Activated CD4-positive, alpha-beta memory T cell treated with anti-CD3 and anti-CD28 coated beads for 36 hours (primary cell): ENCODE measurements around the gene MUC5AC. TPM values are rescaled to one million over a fixed set of nuclear protein-coding genes. Genes with fewer than 3 reads are reported as not detected.

Source experiments
- CTCF ChIA-PET: fragments of 350-600 bp; sonication (Branson Sonifier 250); formaldehyde crosslinking; loops from one replicate; lab custom pipeline; 2021; ENCODE audit warnings: antibody characterized with exemption, inconsistent platforms; lab: Charles Lee
- POLR2A ChIA-PET: fragments of 350-600 bp; sonication (Branson Sonifier 250); formaldehyde crosslinking; loops from one replicate; lab custom pipeline; 2021; ENCODE audit warnings: antibody characterized with exemption; lab: Charles Lee
- DNase-seq: peaks from one replicate; pipeline ENCODE4 v3.0.0-alpha.2; 2020
- H3K27ac Mint-ChIP-seq: one replicate; pipeline ENCODE4 v1.8.0; 2021; ENCODE audit warnings: mixed read lengths
- H3K27me3 Mint-ChIP-seq: one replicate; pipeline ENCODE4 v1.8.0; 2021; ENCODE audit warnings: mixed read lengths
- H3K36me3 Mint-ChIP-seq: one replicate; pipeline ENCODE4 v1.8.0; 2021; ENCODE audit warnings: mixed read lengths
- H3K4me1 Mint-ChIP-seq: one replicate; pipeline ENCODE4 v1.8.0; 2021; ENCODE audit warnings: low read depth, mixed read lengths
- H3K4me3 Mint-ChIP-seq: one replicate; pipeline ENCODE4 v1.8.0; 2021; ENCODE audit warnings: mild to moderate bottlenecking, mixed read lengths
- H3K9me3 Mint-ChIP-seq: one replicate; pipeline ENCODE4 v1.8.0; 2021; ENCODE audit warnings: mixed read lengths
- intact Hi-C: fragments of 100-400 bp; cut with micrococcal nuclease; formaldehyde crosslinking; loops from one replicate; pipeline ENCODE4 v1.15.1; 2023
- total RNA-seq, 2 experiments: library from RNA; stranded (reverse); gene quantifications; one replicate each; pipeline ENCODE4 v1.2.3, GENCODE V29; 2021

MUC5AC gene
- total RNA-seq, 2 experiments from 2014 or later = not detected

GRCh38 chr11:1139441-1140083 lies 18.2 kb upstream of the MUC5AC start:
- peaks cover 5% of the 10 kb centered on the region for H3K4me1 Mint-ChIP-seq
- peak; percentile 32 for DNase-seq
- H3K27ac Mint-ChIP-seq = no peak overlapping the region
- no peak overlapping the region for H3K4me3 Mint-ChIP-seq
- ChIA-PET POLR2A (no interaction called here), CTCF (no interaction called here)
- peaks cover 33% of the 10 kb centered on the region for H3K9me3 Mint-ChIP-seq
- intact Hi-C loops = no loop called here
- peaks cover 1% of the 10 kb centered on the region for H3K36me3 Mint-ChIP-seq
- H3K27me3 Mint-ChIP-seq = peaks cover 15% of the 10 kb centered on the region

DNA sequence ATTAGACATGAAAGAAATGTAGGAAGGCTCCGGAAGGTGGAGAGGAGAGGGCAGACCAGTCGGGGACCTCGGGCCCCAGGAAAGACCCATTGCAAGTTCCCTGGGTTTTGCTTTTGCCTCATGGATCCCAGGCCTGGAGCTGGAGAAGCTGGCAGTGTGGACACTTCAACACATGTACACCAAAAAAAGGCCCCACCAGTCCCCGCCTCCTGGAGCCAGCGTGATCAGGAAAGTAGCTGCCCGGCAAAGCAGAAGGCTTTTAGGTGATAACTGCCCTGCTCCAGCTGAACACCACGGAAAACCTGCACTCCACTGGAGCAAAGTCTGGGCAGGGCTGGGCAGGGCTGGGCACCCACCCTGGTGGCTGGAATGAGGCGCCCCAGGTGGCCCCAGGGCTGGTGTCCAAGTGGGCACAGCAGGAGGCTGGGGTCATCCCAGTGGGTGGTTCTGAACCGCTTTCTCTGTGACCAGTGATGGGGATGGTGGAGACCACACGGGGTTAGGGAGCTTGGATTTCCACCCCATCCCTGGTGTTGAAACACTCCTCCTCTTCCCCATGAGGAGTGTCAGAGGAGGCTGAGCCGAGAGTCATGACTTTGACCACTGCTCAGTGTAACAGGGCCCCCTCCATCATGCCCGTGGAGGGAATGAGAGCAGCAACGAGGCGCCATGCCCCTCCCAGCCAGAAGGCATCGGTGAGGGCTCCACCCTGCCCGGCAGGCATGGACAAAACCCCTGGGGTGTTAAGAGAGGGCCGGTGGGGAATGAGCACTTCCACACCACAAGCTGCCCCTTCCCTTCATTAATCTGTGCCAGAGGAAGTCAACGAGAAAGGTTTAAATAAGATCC lies 16.9 kb upstream of the MUC5AC start:
- intact Hi-C loops = no loop called here
- Mint-ChIP-seq H3K4me3 (no peak overlapping the region), H3K27ac (no peak overlapping the region), H3K9me3 (peaks cover 29% of the 10 kb centered on the region), H3K36me3 (no peaks in the 10 kb centered on the region), H3K4me1 (peaks cover 5% of the 10 kb centered on the region), H3K27me3 (peaks cover 14% of the 10 kb centered on the region)
- no peak for DNase-seq
- ChIA-PET CTCF (no interaction called here), POLR2A (no interaction called here)

DNA sequence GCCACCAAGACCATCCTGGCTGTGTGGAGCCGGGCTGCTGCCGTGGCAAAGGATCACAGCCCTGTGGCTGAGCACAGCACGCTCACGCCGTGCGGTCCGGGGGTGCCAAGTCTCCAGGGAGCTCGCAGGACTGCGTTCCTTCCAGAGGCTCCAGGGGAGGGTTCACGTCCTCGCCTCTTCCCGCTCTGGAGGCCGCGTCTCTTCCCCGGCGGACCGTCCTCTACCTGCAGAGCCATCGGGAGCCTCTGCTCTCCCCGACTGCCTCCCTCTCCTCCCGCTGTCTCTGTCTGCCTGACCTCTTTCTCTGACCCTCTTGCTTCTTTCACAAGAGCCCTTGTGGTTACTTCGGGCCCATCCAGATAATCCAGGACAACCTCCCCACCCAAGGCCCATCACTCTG lies 11.4 kb upstream of the MUC5AC start:
- Mint-ChIP-seq H3K4me3 (no peak overlapping the region), H3K27ac (no peak overlapping the region), H3K4me1 (no peaks in the 10 kb centered on the region), H3K9me3 (peaks cover 29% of the 10 kb centered on the region), H3K27me3 (peaks cover 5% of the 10 kb centered on the region), H3K36me3 (no peaks in the 10 kb centered on the region)
- ChIA-PET POLR2A (no interaction called here), CTCF (no interaction called here)
- no peak for DNase-seq
- intact Hi-C loops = no loop called here

- CTCF ChIA-PET = no interaction called here
- Mint-ChIP-seq H3K4me1 (no peaks in the 10 kb centered on the region), H3K9me3 (peaks cover 18% of the 10 kb centered on the region), H3K4me3 (no peak overlapping the region), H3K27me3 (peaks cover 6% of the 10 kb centered on the region), H3K27ac (no peak overlapping the region), H3K36me3 (no peaks in the 10 kb centered on the region)
- intact Hi-C loops = no loop called here
- no peak for DNase-seq
- POLR2A ChIA-PET = no interaction called here
Measured at GRCh38 chr11:1147792-1148191, 10.0 kb upstream of the MUC5AC start.

- H3K27ac Mint-ChIP-seq = no peak overlapping the region
- H3K27me3 Mint-ChIP-seq = peaks cover 6% of the 10 kb centered on the region
- H3K9me3 Mint-ChIP-seq = peaks cover 9% of the 10 kb centered on the region
- no peaks in the 10 kb centered on the region for H3K4me1 Mint-ChIP-seq
- ChIA-PET CTCF (no interaction called here), POLR2A (no interaction called here)
- DNase-seq = no peak
- intact Hi-C loops = no loop called here
- no peaks in the 10 kb centered on the region for H3K36me3 Mint-ChIP-seq
- no peak overlapping the region for H3K4me3 Mint-ChIP-seq
Measured at GRCh38 chr11:1148752-1149180, 9.0 kb upstream of the MUC5AC start.

- Mint-ChIP-seq H3K4me3 (no peak overlapping the region), H3K4me1 (no peaks in the 10 kb centered on the region), H3K27ac (no peak overlapping the region), H3K36me3 (no peaks in the 10 kb centered on the region), H3K9me3 (peaks cover 3% of the 10 kb centered on the region), H3K27me3 (peaks cover 6% of the 10 kb centered on the region)
- ChIA-PET CTCF (no interaction called here), POLR2A (no interaction called here)
- DNase-seq = peak; percentile 2
- intact Hi-C loops = no loop called here
Measured at GRCh38 chr11:1149545-1149944, 8.2 kb upstream of the MUC5AC start.

DNA sequence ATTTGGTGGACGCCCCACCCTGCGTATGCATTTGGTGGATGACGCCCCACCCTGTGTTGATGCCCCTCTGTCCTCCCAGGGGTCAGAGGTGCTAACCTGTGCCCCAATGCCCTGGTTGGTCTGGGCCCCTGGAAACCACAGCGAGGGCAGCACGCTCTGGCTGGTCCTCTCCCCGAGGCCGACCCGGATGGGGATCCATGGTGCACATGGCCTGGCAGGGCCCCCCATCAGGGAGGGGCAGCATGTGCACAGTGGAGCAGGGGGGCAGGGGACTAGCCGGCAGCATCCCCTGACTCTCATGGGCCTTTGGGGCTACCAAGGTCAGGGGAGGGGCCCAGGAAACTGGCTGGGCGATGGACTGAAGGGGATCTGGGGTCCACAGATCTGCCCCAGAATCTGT lies 7.6 kb upstream of the MUC5AC start:
- DNase-seq = no peak

GRCh38 chr11:1150769-1151365 lies 6.9 kb upstream of the MUC5AC start:
- CTCF ChIA-PET = no interaction called here

More for the DNA sequence above, 7.6 kb upstream of the MUC5AC start:
- peaks cover 6% of the 10 kb centered on the region for H3K27me3 Mint-ChIP-seq
- H3K4me1 Mint-ChIP-seq = no peaks in the 10 kb centered on the region
- ChIA-PET CTCF (no interaction called here), POLR2A (no interaction called here)
- intact Hi-C loops = no loop called here
- H3K27ac Mint-ChIP-seq = no peak overlapping the region
- H3K36me3 Mint-ChIP-seq = no peaks in the 10 kb centered on the region
- no peaks in the 10 kb centered on the region for H3K9me3 Mint-ChIP-seq
- no peak overlapping the region for H3K4me3 Mint-ChIP-seq

GRCh38 chr11:1151366-1152315 lies 6.1 kb upstream of the MUC5AC start:
- intact Hi-C loops = no loop called here
- Mint-ChIP-seq H3K27me3 (peaks cover 6% of the 10 kb centered on the region), H3K4me3 (no peak overlapping the region), H3K4me1 (no peaks in the 10 kb centered on the region), H3K27ac (no peak overlapping the region), H3K9me3 (no peaks in the 10 kb centered on the region), H3K36me3 (no peaks in the 10 kb centered on the region)
- DNase-seq = peak; percentile 9
- ChIA-PET CTCF (no interaction called here), POLR2A (no interaction called here)

More at GRCh38 chr11:1150769-1151365, 6.9 kb upstream of the MUC5AC start:
- H3K27me3 Mint-ChIP-seq = peaks cover 6% of the 10 kb centered on the region
- no peaks in the 10 kb centered on the region for H3K4me1 Mint-ChIP-seq
- POLR2A ChIA-PET = no interaction called here
- H3K4me3 Mint-ChIP-seq = no peak overlapping the region
- no peaks in the 10 kb centered on the region for H3K36me3 Mint-ChIP-seq
- DNase-seq = peak; percentile 6
- no peak overlapping the region for H3K27ac Mint-ChIP-seq
- H3K9me3 Mint-ChIP-seq = no peaks in the 10 kb centered on the region
- intact Hi-C loops = no loop called here

GRCh38 chr11:1152316-1153104 lies 5.2 kb upstream of the MUC5AC start:
- no peaks in the 10 kb centered on the region for H3K4me1 Mint-ChIP-seq
- POLR2A ChIA-PET = no interaction called here

More at GRCh38 chr11:1152316-1153104, 5.2 kb upstream of the MUC5AC start:
- intact Hi-C loops = no loop called here
- H3K9me3 Mint-ChIP-seq = no peaks in the 10 kb centered on the region
- DNase-seq = peak; percentile 68
- H3K27ac Mint-ChIP-seq = no peak overlapping the region
- no peak overlapping the region for H3K4me3 Mint-ChIP-seq
- CTCF ChIA-PET = no interaction called here
- H3K27me3 Mint-ChIP-seq = peaks cover 6% of the 10 kb centered on the region
- no peaks in the 10 kb centered on the region for H3K36me3 Mint-ChIP-seq
